HFFc6 (cell line): ENCODE data around the gene CADPS2. TPM values are rescaled to one million over a fixed set of nuclear protein-coding genes. Genes with fewer than 3 reads are reported as not detected.

ENCODE experiments used
- DNase-seq: peaks from one replicate; pipeline ENCODE4 v3.0.0-alpha.2; 2018
- H3K27ac Mint-ChIP-seq: 2 replicates; pipeline ENCODE4 v1.8.0; 2020; ENCODE audit warnings: mild to moderate bottlenecking, mixed read lengths
- H3K27me3 Mint-ChIP-seq: 2 replicates; pipeline ENCODE4 v1.8.0; 2021; ENCODE audit warnings: mild to moderate bottlenecking, moderate library complexity, mixed read lengths; ENCODE audit not compliant: insufficient read depth
- H3K36me3 Mint-ChIP-seq: 2 replicates; pipeline ENCODE4 v1.8.0; 2021; ENCODE audit warnings: low read depth, mixed read lengths
- H3K4me1 Mint-ChIP-seq: 2 replicates; pipeline ENCODE4 v1.8.0; 2020; ENCODE audit warnings: low read depth, mixed read lengths
- H3K4me3 Mint-ChIP-seq: 2 replicates; pipeline ENCODE4 v1.8.0; 2020; ENCODE audit warnings: mild to moderate bottlenecking, moderate library complexity, mixed read lengths
- H3K9me3 Mint-ChIP-seq: 2 replicates; pipeline ENCODE4 v1.8.0; 2020; ENCODE audit warnings: mild to moderate bottlenecking, mixed read lengths
- CTCF ChIP-seq: fragments of 200-600 bp; sonication (generic); IDR thresholded peaks from 2 replicates; pipeline ENCODE4 v1.5.0; 2021; ENCODE audit warnings: antibody characterized with exemption, mild to moderate bottlenecking
- total RNA-seq, 6 experiments: library from RNA; stranded (reverse); fragmentation: NEBNext Ultra II Directional; extraction: Animal tissue kit (Norgen Biotek cat#: 25700); gene quantifications; 2 replicates in 1 of 6; 3 replicates in 5 of 6; pipeline ENCODE4 v1.2.3, GENCODE V29; 2021

The CADPS2 gene
- total RNA-seq, 6 experiments from 2014 or later, result not detected

- Mint-ChIP-seq H3K4me3 (no peak overlapping the region), H3K4me1 (no peaks in the 10 kb centered on the region), H3K27ac (no peak overlapping the region), H3K27me3 (no peaks in the 10 kb centered on the region; the same call in 1 of the 2 replicates), H3K9me3 (peaks cover 6% of the 10 kb centered on the region), H3K36me3 (no peaks in the 10 kb centered on the region)
- TF ChIP-seq CTCF, result no peak
- DNase-seq, result no peak
Observed at GRCh38 chr7:122521767-122522166, 364.5 kb downstream of the CADPS2 start.

GRCh38 chr7:122520971-122521555, 365.2 kb downstream of the CADPS2 start:
- TF ChIP-seq CTCF, result no peak
- Mint-ChIP-seq H3K4me3 (no peak overlapping the region), H3K27me3 (no peaks in the 10 kb centered on the region; the same call in 1 of the 2 replicates), H3K27ac (no peak overlapping the region), H3K36me3 (no peaks in the 10 kb centered on the region), H3K9me3 (peaks cover 6% of the 10 kb centered on the region), H3K4me1 (no peaks in the 10 kb centered on the region)
- no peak for DNase-seq

GRCh38 chr7:122518488-122518887, 367.8 kb downstream of the CADPS2 start:
- no peak overlapping the region for H3K27ac Mint-ChIP-seq
- no peaks in the 10 kb centered on the region; the same call in 1 of the 2 replicates for H3K27me3 Mint-ChIP-seq
- no peak overlapping the region for H3K4me3 Mint-ChIP-seq
- H3K36me3 Mint-ChIP-seq, result no peaks in the 10 kb centered on the region
- H3K9me3 Mint-ChIP-seq, result peaks cover 6% of the 10 kb centered on the region
- H3K4me1 Mint-ChIP-seq, result no peaks in the 10 kb centered on the region
- no peak for DNase-seq
- TF ChIP-seq CTCF, result no peak

GRCh38 chr7:122517576-122517975, 368.7 kb downstream of the CADPS2 start:
- Mint-ChIP-seq H3K4me1 (no peaks in the 10 kb centered on the region), H3K27me3 (no peaks in the 10 kb centered on the region; the same call in 1 of the 2 replicates), H3K27ac (no peak overlapping the region), H3K4me3 (no peak overlapping the region), H3K36me3 (no peaks in the 10 kb centered on the region), H3K9me3 (peaks cover 11% of the 10 kb centered on the region)
- no peak for DNase-seq
- no peak for TF ChIP-seq CTCF

- peaks cover 11% of the 10 kb centered on the region for H3K9me3 Mint-ChIP-seq
- no peaks in the 10 kb centered on the region for H3K36me3 Mint-ChIP-seq
- no peak overlapping the region for H3K4me3 Mint-ChIP-seq
- no peak for TF ChIP-seq CTCF
- no peak for DNase-seq
- H3K27ac Mint-ChIP-seq, result no peak overlapping the region
- H3K4me1 Mint-ChIP-seq, result no peaks in the 10 kb centered on the region
- no peaks in the 10 kb centered on the region for H3K27me3 Mint-ChIP-seq
Observed at GRCh38 chr7:122515404-122515803, 370.9 kb downstream of the CADPS2 start.
